ENCODE data around the gene NDUFB7.
"Not testable (repeated sequence)": the region's sequence is repeated elsewhere in the genome, so short reads cannot be mapped to it uniquely, and the experiment has no call there.

Gene NDUFB7

GRCh38 chr19:14571695-14572490 lies at the start of gene NDUFB7:
TSS of gene NDUFB7 (minus strand) at chr19:14572066. CDS start at chr19:14572000, 66 bp downstream.
- peak; percentile 97 for TF ChIP-seq CTCF (IDR thresholded peaks at IDR 0.05; ENCODE audit: borderline replicate concordance, control extremely low read depth, extremely low read depth, insufficient read depth, missing control alignments)
- peak; percentile 92 for DNase-seq (ENCODE audit: low spot score)
- in situ Hi-C loops (cut with MboI; ENCODE audit: low sequenced_read_pairs, unreplicated experiment) = loop anchor here (5.0 to 25.0 kb wide), 4 partner anchors 115 to 540 kb away; partner anchors contain the start of genes ADGRE2, OR7A17 and SYDE1

- in situ Hi-C loops (cut with MboI; ENCODE audit: low sequenced_read_pairs, unreplicated experiment) = no loop called here
- DNase-seq (ENCODE audit: low spot score) = no peak
- no peak for TF ChIP-seq CTCF (IDR thresholded peaks at IDR 0.05; ENCODE audit: borderline replicate concordance, control extremely low read depth, extremely low read depth, insufficient read depth, missing control alignments)
Measured at GRCh38 chr19:14619404-14619803, 47.5 kb upstream of the NDUFB7 start.

- in situ Hi-C loops (cut with MboI; ENCODE audit: low sequenced_read_pairs, unreplicated experiment) = no loop called here
- DNase-seq (ENCODE audit: low spot score) = no peak
Measured at GRCh38 chr19:14616407-14616806, 44.5 kb upstream of the NDUFB7 start.

GRCh38 chr19:14615623-14616022 lies 43.8 kb upstream of the NDUFB7 start:
- in situ Hi-C loops (cut with MboI; ENCODE audit: low sequenced_read_pairs, unreplicated experiment) = no loop called here
- no peak for TF ChIP-seq CTCF (IDR thresholded peaks at IDR 0.05; ENCODE audit: borderline replicate concordance, control extremely low read depth, extremely low read depth, insufficient read depth, missing control alignments)
- no peak for DNase-seq (ENCODE audit: low spot score)

More at GRCh38 chr19:14616407-14616806, 44.5 kb upstream of the NDUFB7 start:
- no peak for TF ChIP-seq CTCF (IDR thresholded peaks at IDR 0.05; ENCODE audit: borderline replicate concordance, control extremely low read depth, extremely low read depth, insufficient read depth, missing control alignments)

- in situ Hi-C loops (cut with MboI; ENCODE audit: low sequenced_read_pairs, unreplicated experiment) = no loop called here
- peak; percentile 67 for DNase-seq (ENCODE audit: low spot score)
- no peak for TF ChIP-seq CTCF (IDR thresholded peaks at IDR 0.05; ENCODE audit: borderline replicate concordance, control extremely low read depth, extremely low read depth, insufficient read depth, missing control alignments)
Measured at GRCh38 chr19:14614099-14614412, 42.2 kb upstream of the NDUFB7 start.

- DNase-seq (ENCODE audit: low spot score); in situ Hi-C loops (cut with MboI; ENCODE audit: low sequenced_read_pairs, unreplicated experiment): not testable (repeated sequence)
Measured at GRCh38 chr19:14613399-14614098, 41.7 kb upstream of the NDUFB7 start.

- in situ Hi-C loops (cut with MboI; ENCODE audit: low sequenced_read_pairs, unreplicated experiment) = no loop called here
- TF ChIP-seq CTCF (IDR thresholded peaks at IDR 0.05; ENCODE audit: borderline replicate concordance, control extremely low read depth, extremely low read depth, insufficient read depth, missing control alignments) = no peak
- DNase-seq (ENCODE audit: low spot score) = no peak
Measured at GRCh38 chr19:14612657-14613056, 40.8 kb upstream of the NDUFB7 start.

- in situ Hi-C loops (cut with MboI; ENCODE audit: low sequenced_read_pairs, unreplicated experiment); DNase-seq (ENCODE audit: low spot score): not testable (repeated sequence)
Measured at GRCh38 chr19:14612242-14612641, 40.4 kb upstream of the NDUFB7 start.
